GM19193 (cell line): ENCODE data around the gene ACSL4.

ENCODE experiments used
- POLR2A ChIP-seq: IDR thresholded peaks from 4 replicates; pipeline ENCODE4 v1.6.1; 2011; ENCODE audit not compliant: insufficient read depth, insufficient read length; ENCODE audit errors: extremely low read depth

Gene ACSL4

GRCh38 chrX:109643687-109644086, 89.4 kb downstream of the ACSL4 start:
- no peak for TF ChIP-seq POLR2A

GRCh38 chrX:109638158-109638557, 94.9 kb downstream of the ACSL4 start:
- no peak for TF ChIP-seq POLR2A

- TF ChIP-seq POLR2A: no peak
These were observed 97.9 kb downstream of the ACSL4 start for GRCh38 chrX:109635146-109635545.

GRCh38 chrX:109632906-109633504, 100.1 kb downstream of the ACSL4 start:
- no peak for TF ChIP-seq POLR2A

- TF ChIP-seq POLR2A: no peak
These were observed 103.7 kb downstream of the ACSL4 start for GRCh38 chrX:109629310-109629709.

GRCh38 chrX:109626637-109627036, 106.4 kb downstream of the ACSL4 start:
- TF ChIP-seq POLR2A: no peak

- no peak for TF ChIP-seq POLR2A
These were observed 108.1 kb downstream of the ACSL4 start, which contains the start of gene KCNE5 for GRCh38 chrX:109624641-109625616. TSS of gene KCNE5 (minus strand) at chrX:109625172. CDS start at chrX:109625020, 152 bp downstream.

GRCh38 chrX:109623997-109624396, 109.1 kb downstream of the ACSL4 start:
- TF ChIP-seq POLR2A: no peak

GRCh38 chrX:109622270-109622669, 110.8 kb downstream of the ACSL4 start:
- no peak for TF ChIP-seq POLR2A

- TF ChIP-seq POLR2A: no peak
These were observed 113.3 kb downstream of the ACSL4 start for GRCh38 chrX:109619771-109620170.

GRCh38 chrX:109614951-109615350, 118.1 kb downstream of the ACSL4 start:
- no peak for TF ChIP-seq POLR2A

- TF ChIP-seq POLR2A: no peak
These were observed 131.6 kb downstream of the ACSL4 start for GRCh38 chrX:109601486-109601885.

GRCh38 chrX:109600237-109600651, 132.8 kb downstream of the ACSL4 start:
- no peak for TF ChIP-seq POLR2A

GRCh38 chrX:109596015-109596414, 137.0 kb downstream of the ACSL4 start:
- TF ChIP-seq POLR2A: no peak
